ENCODE data around the gene PDSS1.

- TF ChIP-seq, protein P1, sequence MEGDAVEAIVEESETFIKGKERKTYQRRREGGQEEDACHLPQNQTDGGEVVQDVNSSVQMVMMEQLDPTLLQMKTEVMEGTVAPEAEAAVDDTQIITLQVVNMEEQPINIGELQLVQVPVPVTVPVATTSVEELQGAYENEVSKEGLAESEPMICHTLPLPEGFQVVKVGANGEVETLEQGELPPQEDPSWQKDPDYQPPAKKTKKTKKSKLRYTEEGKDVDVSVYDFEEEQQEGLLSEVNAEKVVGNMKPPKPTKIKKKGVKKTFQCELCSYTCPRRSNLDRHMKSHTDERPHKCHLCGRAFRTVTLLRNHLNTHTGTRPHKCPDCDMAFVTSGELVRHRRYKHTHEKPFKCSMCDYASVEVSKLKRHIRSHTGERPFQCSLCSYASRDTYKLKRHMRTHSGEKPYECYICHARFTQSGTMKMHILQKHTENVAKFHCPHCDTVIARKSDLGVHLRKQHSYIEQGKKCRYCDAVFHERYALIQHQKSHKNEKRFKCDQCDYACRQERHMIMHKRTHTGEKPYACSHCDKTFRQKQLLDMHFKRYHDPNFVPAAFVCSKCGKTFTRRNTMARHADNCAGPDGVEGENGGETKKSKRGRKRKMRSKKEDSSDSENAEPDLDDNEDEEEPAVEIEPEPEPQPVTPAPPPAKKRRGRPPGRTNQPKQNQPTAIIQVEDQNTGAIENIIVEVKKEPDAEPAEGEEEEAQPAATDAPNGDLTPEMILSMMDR (optimal IDR thresholded peaks at IDR 0.05 in 1 of 3, IDR thresholded peaks at IDR 0.05 in 1 of 3, conservative IDR thresholded peaks at IDR 0.05 in 1 of 3; ENCODE audit: extremely low read depth in 1 of 3, insufficient read depth in 2 of 3, low read length in 3 of 3), result no peak
- no peak for TF ChIP-seq EZH2 (IDR thresholded peaks at IDR 0.05; ENCODE audit: low read length)
Observed at GRCh38 chr10:26780106-26780792, 82.7 kb downstream of the PDSS1 start.
